ENCODE measurements around the gene PMPCA.

- TF ChIP-seq FOXJ3 (CRISPR knock-in tag; IDR thresholded peaks at IDR 0.05; ENCODE audit: borderline replicate concordance) (no peak), USF1 (CRISPR knock-in tag; IDR thresholded peaks at IDR 0.05) (no peak), ZNF396 (CRISPR knock-in tag; IDR thresholded peaks at IDR 0.05; ENCODE audit: borderline replicate concordance) (no peak), ZNF138 (CRISPR knock-in tag; conservative IDR thresholded peaks at IDR 0.05) (no peak), CTCF (IDR thresholded peaks at IDR 0.05) (no peak), SMAD3 (CRISPR knock-in tag; IDR thresholded peaks at IDR 0.05; ENCODE audit: borderline replicate concordance) (no peak)
These were observed 23.6 kb downstream of the PMPCA start for GRCh38 chr9:136433849-136434579.
